Measurements from ENCODE around the gene SIAH2.

Gene SIAH2

GRCh38 chr3:150773616-150774192, 10.7 kb upstream of the SIAH2 start:
- no peak for DNase-seq (ENCODE audit: low read depth)

GRCh38 chr3:150771600-150771999, 8.6 kb upstream of the SIAH2 start:
- DNase-seq (ENCODE audit: low read depth), result no peak

- DNase-seq (ENCODE audit: low read depth), result no peak
Observed at GRCh38 chr3:150770681-150771080, 7.7 kb upstream of the SIAH2 start.

GRCh38 chr3:150766742-150767141, 3.8 kb upstream of the SIAH2 start:
- DNase-seq (ENCODE audit: low read depth), result no peak

GRCh38 chr3:150765949-150766720, 3.2 kb upstream of the SIAH2 start:
- DNase-seq (ENCODE audit: low read depth), result no peak

- no peak for DNase-seq (ENCODE audit: low read depth)
Observed at GRCh38 chr3:150764967-150765366, 2.0 kb upstream of the SIAH2 start.

- DNase-seq (ENCODE audit: low read depth), result no peak
Observed at GRCh38 chr3:150764566-150764965, 1.6 kb upstream of the SIAH2 start.

- no peak for DNase-seq (ENCODE audit: low read depth)
Observed at GRCh38 chr3:150763841-150764483, 993 bp upstream of the SIAH2 start.

- no peak for DNase-seq (ENCODE audit: low read depth)
Observed at GRCh38 chr3:150762662-150763121, 277 bp downstream of the SIAH2 start.

GRCh38 chr3:150761831-150762661, 923 bp downstream of the SIAH2 start:
- no peak for DNase-seq (ENCODE audit: low read depth)

- DNase-seq (ENCODE audit: low read depth), result no peak
Observed at GRCh38 chr3:150760431-150761200, 2.4 kb downstream of the SIAH2 start.

- DNase-seq (ENCODE audit: low read depth), result no peak
Observed at GRCh38 chr3:150759947-150760346, 3.0 kb downstream of the SIAH2 start.

- DNase-seq (ENCODE audit: low read depth), result no peak
Observed at GRCh38 chr3:150759319-150759718, 3.6 kb downstream of the SIAH2 start.

GRCh38 chr3:150757768-150758167, 5.2 kb downstream of the SIAH2 start:
- DNase-seq (ENCODE audit: low read depth), result no peak

GRCh38 chr3:150757364-150757763, 5.6 kb downstream of the SIAH2 start:
- no peak for DNase-seq (ENCODE audit: low read depth)

GRCh38 chr3:150756491-150757059, 6.4 kb downstream of the SIAH2 start:
- no peak for DNase-seq (ENCODE audit: low read depth)

- DNase-seq (ENCODE audit: low read depth), result no peak
Observed at GRCh38 chr3:150755902-150756301, 7.1 kb downstream of the SIAH2 start.

- no peak for DNase-seq (ENCODE audit: low read depth)
Observed at GRCh38 chr3:150754896-150755295, 8.1 kb downstream of the SIAH2 start.

- DNase-seq (ENCODE audit: low read depth), result no peak
Observed at GRCh38 chr3:150751781-150752263, 11.1 kb downstream of the SIAH2 start.

GRCh38 chr3:150749255-150749654, 13.7 kb downstream of the SIAH2 start:
- no peak for DNase-seq (ENCODE audit: low read depth)

GRCh38 chr3:150748684-150749047, 14.3 kb downstream of the SIAH2 start:
- DNase-seq (ENCODE audit: low read depth), result no peak
